Endothelial cell (in vitro differentiated cells): ENCODE results near the gene CTPS2. TPM values are rescaled to one million over a fixed set of nuclear protein-coding genes. Genes with fewer than 3 reads are reported as not detected.

Experiments used
- DNase-seq: peaks from one replicate; pipeline ENCODE4 v3.0.0; 2021; ENCODE audit warnings: low spot score
- H3K27ac Mint-ChIP-seq: one replicate; pipeline ENCODE4 v1.8.0; 2021; ENCODE audit warnings: mixed read lengths, inconsistent platforms; ENCODE audit not compliant: unreplicated experiment
- H3K27me3 Mint-ChIP-seq: one replicate; pipeline ENCODE4 v1.8.0; 2021; ENCODE audit warnings: mild to moderate bottlenecking, moderate library complexity, mixed read lengths, inconsistent platforms; ENCODE audit not compliant: unreplicated experiment
- H3K36me3 Mint-ChIP-seq: one replicate; pipeline ENCODE4 v1.8.0; 2021; ENCODE audit warnings: mild to moderate bottlenecking, low read depth, mixed read lengths, inconsistent platforms; ENCODE audit not compliant: unreplicated experiment
- H3K4me1 Mint-ChIP-seq: one replicate; pipeline ENCODE4 v1.8.0; 2021; ENCODE audit warnings: mild to moderate bottlenecking, mixed read lengths, inconsistent platforms; ENCODE audit not compliant: unreplicated experiment
- H3K4me3 Mint-ChIP-seq: one replicate; pipeline ENCODE4 v1.8.0; 2021; ENCODE audit warnings: mild to moderate bottlenecking, mixed read lengths, inconsistent platforms; ENCODE audit not compliant: unreplicated experiment
- H3K9me3 Mint-ChIP-seq: one replicate; pipeline ENCODE4 v1.8.0; 2021; ENCODE audit warnings: mixed read lengths, inconsistent platforms; ENCODE audit not compliant: unreplicated experiment
- CTCF ChIP-seq: fragments of 200-600 bp; sonication (generic); IDR thresholded peaks from one replicate; pipeline ENCODE4 v1.5.0; 2021; ENCODE audit warnings: antibody characterized with exemption; ENCODE audit not compliant: unreplicated experiment
- microRNA-seq: library from miRNA; unstranded; fragments of <30 nt; microRNA quantifications from one replicate; pipeline ENCODE4, GENCODE V29; 2020; ENCODE audit not compliant: unreplicated experiment
- total RNA-seq: library from RNA; stranded (reverse); fragmentation: NEBNext Ultra II Directional; extraction: Animal tissue kit (Norgen Biotek cat#: 25700); gene quantifications from one replicate; pipeline ENCODE4 v1.2.1, GENCODE V29; 2021; ENCODE audit not compliant: unreplicated experiment

The CTPS2 gene
- total RNA-seq, 1 donor from 2014 or later: 29.5 TPM

GRCh38 chrX:16544969-16545368 lies 167.5 kb downstream of the CTPS2 start:
- no peak for TF ChIP-seq CTCF
- Mint-ChIP-seq H3K27ac (no peak overlapping the region), H3K36me3 (no peaks in the 10 kb centered on the region), H3K4me3 (no peak overlapping the region), H3K4me1 (no peaks in the 10 kb centered on the region), H3K27me3 (no peaks in the 10 kb centered on the region), H3K9me3 (no peaks in the 10 kb centered on the region)
- no peak for DNase-seq

Small RNA genes lying within 50 kb of the gene (microRNA-seq; reads per million reads assigned to microRNA genes)
- not detected for gene MIR548AM

Other genes starting within 250 kb of the CTPS2 start
- not detected for gene S100G, start 62.5 kb downstream of the CTPS2 start, total RNA-seq
- gene SYAP1, start 6.9 kb upstream of the CTPS2 start, total RNA-seq: 18.8 TPM
- 6.6 TPM for gene TXLNG, start 73.8 kb upstream of the CTPS2 start, total RNA-seq
- gene RBBP7, start 157.7 kb upstream of the CTPS2 start, total RNA-seq: 112 TPM
- 10.6 TPM for gene REPS2, start 234.0 kb upstream of the CTPS2 start, total RNA-seq